Islet precursor cell (in vitro differentiated cells): ENCODE measurements around the gene LYST.
A peak's percentile ranks its signal among the peaks of the same experiment; 100 is the strongest.
"Not testable (repeated sequence)": the region's sequence is repeated elsewhere in the genome, so short reads cannot be mapped to it uniquely, and the experiment has no call there.

Experiments used
- DNase-seq: peaks from one replicate; pipeline ENCODE4 v3.0.0-alpha.2; 2018

The LYST gene

DNA sequence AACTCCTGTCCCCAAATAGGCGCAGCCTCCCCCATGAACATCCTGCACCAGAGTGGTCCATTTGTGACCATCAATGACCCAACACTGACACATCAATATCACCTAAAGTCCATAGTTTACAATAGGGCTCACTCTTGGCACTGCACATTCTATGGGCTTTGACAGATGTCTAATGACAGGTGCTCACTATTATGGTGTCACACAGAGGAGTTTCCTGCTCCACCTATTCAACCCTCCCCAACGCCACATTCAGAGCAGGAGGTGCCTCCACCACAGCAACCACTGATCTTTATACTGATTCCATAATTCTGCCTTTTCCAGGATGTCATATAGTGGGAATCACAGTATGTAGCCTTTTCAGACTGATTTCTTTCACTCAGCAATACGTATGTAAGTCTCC lies 241.4 kb downstream of the LYST start:
- DNase-seq = no peak

DNA sequence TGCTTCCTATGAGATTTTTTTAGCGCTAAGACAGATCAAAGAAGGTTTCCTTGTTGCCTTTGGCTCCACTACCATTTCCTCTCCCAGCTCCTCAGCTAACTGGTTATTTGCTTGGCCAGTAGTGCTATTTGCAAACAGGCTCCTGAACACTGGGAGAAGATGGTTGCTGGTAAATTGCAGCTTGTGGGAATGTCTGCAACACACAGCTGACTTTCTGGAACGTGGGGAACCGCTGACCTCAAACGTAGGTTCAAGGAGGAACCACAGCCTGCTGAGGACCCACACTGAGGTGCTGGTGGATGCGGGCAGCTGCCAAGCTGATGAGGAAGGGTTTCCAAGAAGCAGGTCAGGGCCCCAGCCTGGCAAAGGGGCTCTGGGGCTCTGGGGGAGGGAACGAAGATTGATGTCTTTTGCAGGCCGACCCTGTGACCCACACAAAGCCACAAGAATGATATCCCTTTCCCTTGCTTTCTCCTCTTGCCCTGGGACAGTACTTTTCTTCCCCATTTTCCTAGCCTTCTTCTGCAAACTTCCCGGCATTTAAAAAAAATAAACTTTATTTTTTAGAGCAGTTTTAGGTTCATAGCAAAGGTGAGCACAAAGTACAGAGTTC lies 241.9 kb downstream of the LYST start:
- DNase-seq = peak; percentile 61

DNA sequence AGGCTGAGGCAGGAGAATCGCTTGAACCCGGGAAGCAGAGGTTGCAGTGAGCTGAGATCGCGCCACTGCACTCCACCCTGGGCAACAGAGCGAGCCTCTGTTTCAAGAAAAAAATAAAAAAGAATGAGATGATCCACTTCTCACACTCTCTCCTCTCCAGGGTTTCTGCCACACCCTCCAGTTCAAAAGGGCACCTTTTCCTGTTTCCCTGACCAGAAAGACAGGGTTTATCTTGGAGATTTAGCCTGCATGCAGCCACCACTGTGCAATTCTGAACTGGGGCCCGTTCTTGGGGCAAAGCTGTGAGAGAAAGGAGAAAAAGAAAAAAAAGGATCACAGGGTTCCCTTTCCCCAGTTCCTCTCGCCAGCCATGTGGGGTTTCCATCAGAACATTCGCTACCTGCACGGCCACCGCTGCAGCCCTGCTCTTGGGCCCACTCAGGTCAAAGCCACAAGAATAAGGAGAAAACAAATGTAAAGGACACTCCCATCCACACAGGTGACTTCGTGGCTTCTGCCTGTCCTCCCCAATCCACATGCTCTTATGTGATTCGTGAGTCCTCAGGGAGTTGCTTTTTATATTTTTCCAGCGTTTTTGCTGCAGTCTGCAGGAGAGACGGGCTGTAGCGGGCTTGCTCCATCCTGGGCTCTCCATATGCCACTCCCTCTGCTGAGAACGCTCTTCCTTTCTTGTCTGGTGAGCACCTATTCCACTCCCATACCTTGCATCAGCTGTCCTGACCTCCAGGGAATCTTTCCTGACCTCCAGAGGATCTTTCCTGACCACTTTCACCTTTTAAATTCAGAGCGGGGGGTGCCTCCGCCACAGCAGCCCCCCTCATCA lies 243.5 kb downstream of the LYST start:
- DNase-seq = no peak

DNA sequence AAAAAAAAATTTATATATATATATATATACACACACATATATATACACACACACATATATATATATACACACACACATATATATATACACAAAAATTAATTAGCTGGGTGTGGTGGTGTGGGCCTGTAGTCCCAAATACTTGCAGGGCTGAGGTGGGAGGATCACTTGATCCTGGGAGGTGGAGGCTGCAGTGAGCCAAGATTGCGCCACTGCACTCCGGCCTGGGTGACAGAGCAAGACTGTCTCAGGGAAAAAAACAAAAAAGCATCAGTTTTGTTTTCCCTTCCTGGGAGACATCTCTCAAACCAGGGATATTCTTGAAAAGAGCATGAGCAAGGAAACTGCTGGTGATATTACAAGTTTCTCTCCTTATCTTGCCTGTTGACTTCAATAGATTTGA lies 247.6 kb downstream of the LYST start:
- not testable (repeated sequence) for DNase-seq

DNA sequence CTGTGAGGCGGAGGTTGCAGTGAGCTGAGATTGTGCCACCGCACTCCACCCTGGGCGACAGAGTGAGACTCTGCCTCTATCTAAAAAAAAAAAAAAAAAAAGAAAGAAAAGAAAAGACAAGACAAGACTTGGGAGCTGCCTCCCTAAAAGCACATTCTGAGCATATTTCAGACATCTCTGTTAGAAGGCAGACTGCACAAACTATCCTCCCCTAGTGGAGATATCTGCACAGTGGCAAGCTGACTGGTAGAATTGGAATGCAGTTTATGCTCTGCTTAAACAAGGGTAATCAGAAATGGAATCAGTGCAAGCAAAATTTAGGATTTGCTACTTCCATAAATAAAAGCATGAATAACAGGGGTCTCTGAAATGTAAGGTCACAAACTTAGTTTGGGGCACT lies 248.9 kb downstream of the LYST start:
- peak; percentile 67 for DNase-seq

DNA sequence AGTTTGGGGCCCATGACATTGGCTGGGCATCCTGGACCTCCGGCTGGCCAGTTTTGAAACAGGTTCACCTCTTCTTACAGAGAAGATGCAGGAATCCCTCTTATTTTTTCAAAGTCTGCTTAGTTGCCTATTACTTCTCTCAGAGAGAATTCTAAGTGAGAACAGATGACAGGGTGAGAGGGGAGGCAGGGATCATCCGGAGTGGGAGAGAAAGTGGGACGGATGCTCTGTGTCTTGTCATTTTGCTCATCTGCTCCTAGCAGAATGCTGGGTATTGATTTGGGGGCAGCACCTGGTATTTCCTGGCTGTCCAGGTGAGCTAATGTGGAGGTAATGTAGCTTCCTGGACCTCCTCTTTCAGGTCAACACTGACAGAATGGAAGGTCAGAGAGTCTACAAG lies 249.6 kb downstream of the LYST start:
- no peak for DNase-seq

DNA sequence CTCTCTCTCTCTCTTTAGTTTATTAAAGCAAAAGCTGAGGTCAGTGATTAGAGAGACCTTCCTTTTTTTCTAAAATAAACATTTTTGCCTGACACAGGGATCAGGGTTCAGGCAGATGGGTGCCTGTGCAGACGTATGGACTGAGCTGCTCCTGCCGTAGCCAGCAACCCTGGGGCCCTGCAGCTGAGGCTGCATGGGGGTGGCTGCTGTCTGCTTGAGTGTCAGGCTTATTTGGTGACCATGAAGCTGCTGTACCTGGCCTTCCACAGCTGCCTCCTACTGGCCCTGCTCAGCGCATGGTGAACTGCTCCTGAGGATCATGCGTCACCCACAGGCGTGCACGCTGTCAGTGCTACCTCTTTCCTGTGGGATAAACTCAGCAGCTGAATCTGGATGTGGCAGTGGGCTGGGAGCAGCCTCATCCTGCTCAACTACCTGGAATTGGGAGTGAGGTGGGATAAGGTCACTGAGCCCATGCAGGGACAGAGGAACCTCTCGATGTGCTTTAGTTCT lies 252.2 kb downstream of the LYST start:
- DNase-seq = no peak

DNA sequence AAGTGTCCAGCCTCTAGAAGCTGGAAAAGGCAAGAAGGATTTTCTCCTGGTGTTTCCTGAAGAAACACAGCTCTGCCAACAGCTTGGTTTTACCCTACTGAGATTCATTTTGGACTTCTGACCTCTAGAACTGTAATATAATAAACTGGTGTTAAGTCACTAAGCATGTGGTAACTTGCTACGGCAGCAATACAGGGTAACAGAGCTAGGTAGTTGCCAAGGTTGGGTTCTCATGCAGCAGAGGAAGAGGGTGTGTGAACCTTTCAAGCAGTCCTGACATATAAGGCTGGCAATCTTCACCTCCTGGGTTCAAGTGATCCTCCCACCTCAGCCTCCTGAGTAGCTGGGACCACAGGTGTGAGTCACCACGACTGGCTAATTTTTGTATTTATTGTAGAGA lies 253.1 kb downstream of the LYST start:
- no peak for DNase-seq

DNA sequence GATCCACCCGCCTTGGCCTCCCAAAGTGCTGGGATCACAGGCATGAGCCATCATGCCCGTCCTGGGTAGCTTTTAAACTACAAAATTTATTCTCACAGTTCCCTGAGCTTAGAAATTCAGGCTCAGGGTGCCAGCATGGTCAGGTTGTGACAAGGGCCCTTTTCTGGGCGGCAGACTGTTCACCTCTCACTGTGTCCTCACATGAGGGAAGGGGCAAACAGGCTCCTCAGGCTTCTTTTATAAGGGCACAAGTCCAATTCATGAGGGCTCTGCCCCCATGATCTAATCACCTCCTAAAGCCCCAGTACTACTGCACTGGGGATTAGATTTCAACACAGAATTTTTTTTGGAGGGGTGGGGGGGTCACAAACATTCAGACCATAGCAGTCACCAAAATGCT lies 253.9 kb downstream of the LYST start:
- no peak for DNase-seq
